Natural killer cell (primary cell): Measurements from ENCODE around the gene CCDC81. TPM values are rescaled to one million over a fixed set of nuclear protein-coding genes. Genes with fewer than 3 reads are reported as not detected.

Source experiments
- ATAC-seq, 3 donors: fragments of 150-1000 bp in 2 of 3; fragments of 200-7000 bp in 1 of 3; cut with Tn5 transposase; 1 replicate in 1 of 3; 2 replicates in 2 of 3; pipeline ENCODE4 v1.10.0; 2021; ENCODE audit warnings: mild to moderate bottlenecking in 2 of 3, moderate library complexity in 2 of 3
- DNase-seq, 2 donors: peaks; one replicate each; pipeline versions ENCODE4 v3.0.0 to v3.0.0-alpha.2; 2013 to 2021; ENCODE audit warnings: mixed read lengths in 1 of 2
- H3K27ac ChIP-seq: one replicate; pipeline ENCODE4 v1.5.1; 2013; ENCODE audit warnings: mild to moderate bottlenecking, low read length
- H3K27me3 ChIP-seq: one replicate; pipeline ENCODE4 v1.6.1; 2013; ENCODE audit warnings: low read length; ENCODE audit not compliant: control insufficient read depth, insufficient read depth
- H3K36me3 ChIP-seq: one replicate; pipeline ENCODE4 v1.6.1; 2013; ENCODE audit warnings: low read length; ENCODE audit not compliant: control insufficient read depth, insufficient read depth
- H3K4me1 ChIP-seq: one replicate; pipeline ENCODE4 v1.6.1; 2013; ENCODE audit warnings: low read length; ENCODE audit not compliant: control insufficient read depth, insufficient read depth
- H3K4me3 ChIP-seq: one replicate; pipeline ENCODE4 v1.5.1; 2013; ENCODE audit warnings: low read length
- H3K9me3 ChIP-seq: one replicate; pipeline ENCODE4 v1.6.1; 2013; ENCODE audit warnings: low read length; ENCODE audit not compliant: control insufficient read depth, insufficient read depth
- H3K27ac Mint-ChIP-seq, 2 donors: one replicate each; pipeline ENCODE4 v1.8.0; 2022; ENCODE audit warnings: mild to moderate bottlenecking in 2 of 2, mixed read lengths in 2 of 2, moderate library complexity in 1 of 2
- H3K27me3 Mint-ChIP-seq, 2 donors: one replicate each; pipeline ENCODE4 v1.8.0; 2022; ENCODE audit warnings: low read depth in 2 of 2, mixed read lengths in 2 of 2
- H3K36me3 Mint-ChIP-seq: one replicate; pipeline ENCODE4 v1.8.0; 2022; ENCODE audit warnings: mixed read lengths
- H3K4me1 Mint-ChIP-seq, 2 donors: one replicate each; pipeline ENCODE4 v1.8.0; 2022; ENCODE audit warnings: mixed read lengths in 2 of 2
- H3K4me3 Mint-ChIP-seq: one replicate; pipeline ENCODE4 v1.8.0; 2022; ENCODE audit warnings: mild to moderate bottlenecking, moderate library complexity, mixed read lengths
- H3K9me3 Mint-ChIP-seq, 2 donors: one replicate each; pipeline ENCODE4 v1.8.0; 2022; ENCODE audit warnings: mixed read lengths in 2 of 2
- CTCF ChIP-seq: fragments of 200-600 bp; IDR thresholded peaks from one replicate; pipeline ENCODE4 v1.8.0; 2022; ENCODE audit warnings: antibody characterized with exemption
- WGBS: methylation state at CpG from one replicate; pipeline ENCODE4 v1.1.7; 2013; ENCODE audit warnings: missing lambda C conversion rate; ENCODE audit not compliant: insufficient coverage; 5-methylcytosine and 5-hydroxymethylcytosine counted together
- intact Hi-C: fragments of 100-400 bp; cut with micrococcal nuclease; formaldehyde crosslinking; loops from one replicate; pipeline ENCODE4 v1.14.2; 2022
- total RNA-seq, 4 donors: library from RNA; stranded (reverse); fragments of 120-200 nt in 1 of 4; gene quantifications; one replicate each; pipeline versions ENCODE4 v1.2.3 to v1.2.4, GENCODE V29; 2013 to 2022

CCDC81 gene
- total RNA-seq, 3 donors from 2014 or later (not counting 1 experiment from before 2014, with no cell fraction given) = 0.64 to 0.90 (median 0.77) TPM

DNA sequence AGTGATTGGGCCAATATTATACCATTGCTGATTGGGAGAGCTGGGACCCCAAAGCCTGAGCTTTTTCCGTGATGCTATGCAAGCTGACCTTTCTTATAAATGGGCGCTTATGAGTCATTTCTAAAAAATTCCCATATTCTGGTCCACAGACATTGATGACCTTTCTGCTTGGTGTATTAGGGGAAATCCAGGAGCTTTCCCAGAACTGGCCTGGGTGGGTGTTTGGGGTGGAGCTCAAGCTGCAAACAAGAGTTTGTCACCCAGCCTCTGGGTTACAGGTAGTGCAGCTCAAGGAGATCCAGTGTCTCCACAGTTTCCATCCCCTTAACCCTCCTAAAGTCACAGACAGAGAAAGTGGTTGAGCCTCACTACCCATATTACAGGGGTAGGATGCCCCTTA, 67.7 kb downstream of the CCDC81 start:
- Histone ChIP-seq H3K4me1 (peaks cover 13% of the 10 kb centered on the region), H3K36me3 (no peaks in the 10 kb centered on the region), H3K27ac (no peak overlapping the region), H3K9me3 (no peaks in the 10 kb centered on the region), H3K27me3 (no peaks in the 10 kb centered on the region), H3K4me3 (no peak overlapping the region)
- Mint-ChIP-seq H3K4me3 (no peak overlapping the region), H3K27ac (no peak overlapping the region), H3K4me1 (peaks cover 12 to 20% of the 10 kb centered on the region in 2 donors), H3K27me3 (no peaks in the 10 kb centered on the region), H3K36me3 (no peaks in the 10 kb centered on the region), H3K9me3 (no peaks in the 10 kb centered on the region)
- intact Hi-C loops = no loop called here
- no peak for TF ChIP-seq CTCF
- DNase-seq = no peak
- 96% methylated on average over 2 of the region's 2 CpGs for WGBS
- no peak for ATAC-seq

GRCh38 chr11:86442827-86443226, 68.1 kb downstream of the CCDC81 start:
- Histone ChIP-seq H3K27ac (no peak overlapping the region), H3K4me1 (peaks cover 14% of the 10 kb centered on the region), H3K9me3 (no peaks in the 10 kb centered on the region), H3K36me3 (no peaks in the 10 kb centered on the region), H3K27me3 (no peaks in the 10 kb centered on the region), H3K4me3 (no peak overlapping the region)
- no peak overlapping the region for H3K4me3 Mint-ChIP-seq
- no peak overlapping the region for H3K27ac Mint-ChIP-seq
- ATAC-seq (no peak), DNase-seq (no peak)
- no peaks in the 10 kb centered on the region for H3K9me3 Mint-ChIP-seq
- H3K4me1 Mint-ChIP-seq = peaks cover 12 to 20% of the 10 kb centered on the region in 2 donors
- H3K27me3 Mint-ChIP-seq = no peaks in the 10 kb centered on the region
- TF ChIP-seq CTCF = no peak
- intact Hi-C loops = no loop called here
- WGBS = 88% methylated on average over 4 of the region's 5 CpGs
- H3K36me3 Mint-ChIP-seq = no peaks in the 10 kb centered on the region

DNA sequence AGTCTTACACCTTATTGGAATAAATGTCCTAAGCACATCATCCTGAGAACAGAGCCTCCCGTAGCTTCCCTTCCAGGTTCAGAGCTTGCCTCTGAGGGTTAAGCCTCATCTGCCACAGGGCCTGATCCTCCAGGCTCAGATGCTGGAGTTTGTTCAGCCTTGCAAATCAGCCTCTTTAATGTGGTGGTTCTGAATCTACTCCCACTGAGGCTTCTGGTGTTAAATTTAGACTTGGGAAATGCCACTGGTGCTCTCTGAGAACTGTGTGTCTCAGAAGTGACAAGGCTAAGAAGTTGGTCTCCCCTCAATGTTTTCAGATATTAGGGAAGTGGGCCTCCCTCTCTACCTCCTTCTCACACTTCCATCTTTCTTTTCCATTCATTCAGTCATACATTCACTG, 68.7 kb downstream of the CCDC81 start:
- H3K4me1 Mint-ChIP-seq = peaks cover 12 to 20% of the 10 kb centered on the region in 2 donors
- no peaks in the 10 kb centered on the region for H3K27me3 Mint-ChIP-seq
- no peak overlapping the region for H3K4me3 ChIP-seq
- 30% methylated on average over 1 of the region's 1 CpG for WGBS
- peaks cover 19% of the 10 kb centered on the region for H3K4me1 ChIP-seq
- H3K27me3 ChIP-seq = no peaks in the 10 kb centered on the region
- no peaks in the 10 kb centered on the region for H3K36me3 ChIP-seq
- no peaks in the 10 kb centered on the region for H3K9me3 ChIP-seq
- no peak overlapping the region for H3K4me3 Mint-ChIP-seq
- H3K27ac ChIP-seq = no peak overlapping the region
- H3K9me3 Mint-ChIP-seq = no peaks in the 10 kb centered on the region
- ATAC-seq (no peak), DNase-seq (no peak)
- no peak for TF ChIP-seq CTCF
- intact Hi-C loops = no loop called here
- no peak overlapping the region for H3K27ac Mint-ChIP-seq
- no peaks in the 10 kb centered on the region for H3K36me3 Mint-ChIP-seq

- Histone ChIP-seq H3K4me1 (peaks cover 19% of the 10 kb centered on the region), H3K27me3 (no peaks in the 10 kb centered on the region), H3K4me3 (no peak overlapping the region), H3K27ac (no peak overlapping the region), H3K9me3 (no peaks in the 10 kb centered on the region), H3K36me3 (no peaks in the 10 kb centered on the region)
- Mint-ChIP-seq H3K27me3 (no peaks in the 10 kb centered on the region), H3K4me3 (no peak overlapping the region), H3K4me1 (peaks cover 12 to 20% of the 10 kb centered on the region in 2 donors), H3K36me3 (no peaks in the 10 kb centered on the region), H3K9me3 (no peaks in the 10 kb centered on the region), H3K27ac (no peak overlapping the region)
- ATAC-seq (peak in 1 of 3 donors; percentile 14), DNase-seq (no peak)
- intact Hi-C loops = no loop called here
- WGBS = 96% methylated on average over 1 of the region's 1 CpG
- no peak for TF ChIP-seq CTCF
Measured at GRCh38 chr11:86444981-86445380, 70.3 kb downstream of the CCDC81 start.
